Measurements from ENCODE around the gene MICAL1. TPM values are rescaled to one million over a fixed set of nuclear protein-coding genes. Genes with fewer than 3 reads are reported as not detected.

Gene MICAL1
- total and polyA plus RNA-seq, 2 of the 8 experiments (the other 6 are each of a cell fraction or from before 2014, with no cell fraction given) = 42.5 to 55.4 TPM

GRCh38 chr6:109466212-109466923 is 10.8 kb upstream of the MICAL1 start (continued):
- TF ChIP-seq NANOG (IDR thresholded peaks at IDR 0.05; ENCODE audit: insufficient read depth, low read depth, low read length, poor library complexity, severe bottlenecking) (no peak), ATF2 (IDR thresholded peaks at IDR 0.05; ENCODE audit: low read length) (no peak), RXRA (IDR thresholded peaks at IDR 0.05; ENCODE audit: insufficient read depth, low read depth, low read length) (no peak), JUN (IDR thresholded peaks at IDR 0.05; ENCODE audit: low read depth, low read length) (no peak), CHD7 (IDR thresholded peaks at IDR 0.05; ENCODE audit: insufficient replicate concordance, low read length) (no peak), ZNF274 (IDR thresholded peaks at IDR 0.05; ENCODE audit: borderline replicate concordance, extremely low read depth, low read length) (no peak), EP300 (IDR thresholded peaks at IDR 0.05; ENCODE audit: borderline replicate concordance in 1 of 2, low read depth in 2 of 2, low read length in 2 of 2) (no peak), SIRT6 (IDR thresholded peaks at IDR 0.05; ENCODE audit: low read length) (no peak)

All from H1 (cell line).